A673 (cell line): Measurements from ENCODE around the gene DHPS.

Source experiments
- EZH2 ChIP-seq: fragments of 200-600 bp; sonication (generic); IDR thresholded peaks from 2 replicates; pipeline ENCODE4 v1.6.1; 2017; ENCODE audit warnings: borderline replicate concordance, low read depth, mild to moderate bottlenecking, mixed read lengths, antibody characterized with exemption, low read length; ENCODE audit not compliant: poor library complexity, severe bottlenecking
- TF ChIP-seq, protein P1 (sequence below): fragments of 300-800, 200-600 bp; sonication (generic); conservative IDR thresholded peaks from 2 replicates; pipeline ENCODE4 v1.5.1; 2017; ENCODE audit warnings: low read depth, mild to moderate bottlenecking, antibody characterized with exemption, low read length, moderate library complexity, mixed read lengths

- TF ChIP-seq, protein P1, sequence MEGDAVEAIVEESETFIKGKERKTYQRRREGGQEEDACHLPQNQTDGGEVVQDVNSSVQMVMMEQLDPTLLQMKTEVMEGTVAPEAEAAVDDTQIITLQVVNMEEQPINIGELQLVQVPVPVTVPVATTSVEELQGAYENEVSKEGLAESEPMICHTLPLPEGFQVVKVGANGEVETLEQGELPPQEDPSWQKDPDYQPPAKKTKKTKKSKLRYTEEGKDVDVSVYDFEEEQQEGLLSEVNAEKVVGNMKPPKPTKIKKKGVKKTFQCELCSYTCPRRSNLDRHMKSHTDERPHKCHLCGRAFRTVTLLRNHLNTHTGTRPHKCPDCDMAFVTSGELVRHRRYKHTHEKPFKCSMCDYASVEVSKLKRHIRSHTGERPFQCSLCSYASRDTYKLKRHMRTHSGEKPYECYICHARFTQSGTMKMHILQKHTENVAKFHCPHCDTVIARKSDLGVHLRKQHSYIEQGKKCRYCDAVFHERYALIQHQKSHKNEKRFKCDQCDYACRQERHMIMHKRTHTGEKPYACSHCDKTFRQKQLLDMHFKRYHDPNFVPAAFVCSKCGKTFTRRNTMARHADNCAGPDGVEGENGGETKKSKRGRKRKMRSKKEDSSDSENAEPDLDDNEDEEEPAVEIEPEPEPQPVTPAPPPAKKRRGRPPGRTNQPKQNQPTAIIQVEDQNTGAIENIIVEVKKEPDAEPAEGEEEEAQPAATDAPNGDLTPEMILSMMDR, result no peak
- no peak for TF ChIP-seq EZH2
Observed at GRCh38 chr19:12694641-12695040, 13.0 kb upstream of the DHPS start.
